A549 (cell line): Measurements from ENCODE around the gene AQR. TPM values are rescaled to one million over a fixed set of nuclear protein-coding genes. Genes with fewer than 3 reads are reported as not detected.

Experiments used
- ATAC-seq, 2 experiments: fragments of 200-7000 bp in 1 of 2; fragments of >200 bp in 1 of 2; cut with Nextera tagmentation in 1 of 2; cut with Tn5 transposase in 1 of 2; 3 replicates each; pipeline versions ENCODE4 v1.8.0 to v1.9.1; 2018 to 2020; ENCODE audit warnings: mild to moderate bottlenecking in 1 of 2, moderate library complexity in 1 of 2
- CTCF ChIA-PET: fragments of 300-600 bp; sonication (Branson Sonifier 250); formaldehyde crosslinking; extraction: SDS; loops from one replicate; lab custom pipeline; 2021; ENCODE audit warnings: antibody characterized with exemption, inconsistent platforms; lab: Yijun Ruan, JAX
- POLR2A ChIA-PET: fragments of 350-600 bp; formaldehyde crosslinking; extraction: SDS; loops from one replicate; lab custom pipeline; 2021; ENCODE audit warnings: antibody characterized with exemption, inconsistent platforms; lab: Yijun Ruan, JAX
- DNase-seq, 2 experiments: peaks; one replicate each; pipeline versions ENCODE4 v3.0.0 to v3.0.0-alpha.2; 2011 to 2016; ENCODE audit warnings: low read depth in 1 of 2, low spot score in 1 of 2
- FAIRE-seq: peaks from 2 replicates; lab custom pipeline; 2011; peaks lifted over from hg19 to GRCh38; lab: Jason Lieb, UNC
- H3K27ac ChIP-seq, 2 experiments: fragments of >200 bp; sonication (Bioruptor Twin); formaldehyde crosslinking; 3 replicates each; pipeline ENCODE4 v1.5.1; 2016 to 2017
- H3K4me1 ChIP-seq: fragments of >200 bp; sonication (Bioruptor Twin); formaldehyde crosslinking; 3 replicates; pipeline ENCODE4 v1.6.1; 2016
- H3K4me2 ChIP-seq: fragments of >200 bp; sonication (Bioruptor Twin); formaldehyde crosslinking; 3 replicates; pipeline ENCODE4 v1.6.1; 2016
- H3K4me3 ChIP-seq: fragments of >200 bp; sonication (Bioruptor Twin); formaldehyde crosslinking; 3 replicates; pipeline ENCODE4 v1.5.1; 2016
- H3K9me3 ChIP-seq: fragments of >200 bp; sonication (Bioruptor Twin); formaldehyde crosslinking; 3 replicates; pipeline ENCODE4 v1.6.1; 2016
- BHLHE40 ChIP-seq: IDR thresholded peaks from 2 replicates; pipeline ENCODE4 v1.6.1; 2012; ENCODE audit warnings: low read depth, low read length, inconsistent platforms
- CBX2 ChIP-seq: fragments of 200-600 bp; sonication (generic); IDR thresholded peaks from 2 replicates; pipeline ENCODE4 v1.6.1; 2016; ENCODE audit warnings: low read depth, mild to moderate bottlenecking, borderline replicate concordance
- CHD2 ChIP-seq: fragments of 150-350 bp; IDR thresholded peaks from 2 replicates; pipeline ENCODE4 v1.6.1; 2014; ENCODE audit warnings: low read length; ENCODE audit not compliant: partially characterized antibody
- EHF ChIP-seq: fragments of 250-450 bp; sonication (Bioruptor Pico); IDR thresholded peaks from 2 replicates; pipeline ENCODE4 v1.5.0; 2020; ENCODE audit warnings: mild to moderate bottlenecking
- EHMT2 ChIP-seq: fragments of 200-600 bp; sonication (generic); IDR thresholded peaks from 2 replicates; pipeline ENCODE4 v1.6.1; 2016; ENCODE audit warnings: antibody characterized with exemption, low read depth, mild to moderate bottlenecking, moderate library complexity
- FOXS1 ChIP-seq: fragments of 250-450 bp; sonication (Bioruptor Pico); IDR thresholded peaks from 2 replicates; pipeline ENCODE4 v1.5.0; 2020; ENCODE audit warnings: mild to moderate bottlenecking, moderate library complexity
- HEYL ChIP-seq: fragments of 250-450 bp; sonication (Bioruptor Pico); IDR thresholded peaks from 2 replicates; pipeline ENCODE4 v1.8.0; 2021; ENCODE audit warnings: mild to moderate bottlenecking, moderate library complexity
- JUN ChIP-seq, 2 experiments: fragments of >200 bp; sonication (Bioruptor Twin); formaldehyde crosslinking; IDR thresholded peaks; 2 replicates in 1 of 2; 3 replicates in 1 of 2; pipeline ENCODE4 v1.6.1; 2016 to 2017
- JUNB ChIP-seq: fragments of >200 bp; sonication (Bioruptor Twin); formaldehyde crosslinking; IDR thresholded peaks from 2 replicates; pipeline ENCODE4 v1.6.1; 2016
- KDM1A ChIP-seq: fragments of 200-600 bp; sonication (generic); IDR thresholded peaks from 2 replicates; pipeline ENCODE4 v1.6.1; 2016; ENCODE audit warnings: low read depth, mild to moderate bottlenecking
- MAZ ChIP-seq: fragments of 150-350 bp; IDR thresholded peaks from 2 replicates; pipeline ENCODE4 v1.6.1; 2014; ENCODE audit warnings: antibody characterized with exemption, low read depth, low read length, borderline replicate concordance
- NPAS2 ChIP-seq: fragments of 250-450 bp; sonication (Bioruptor Pico); IDR thresholded peaks from 2 replicates; pipeline ENCODE4 v1.8.0; 2022; ENCODE audit warnings: mild to moderate bottlenecking, moderate library complexity, borderline replicate concordance
- PHF8 ChIP-seq: fragments of 200-600 bp; sonication (generic); IDR thresholded peaks from 2 replicates; pipeline ENCODE4 v1.6.1; 2016; ENCODE audit warnings: low read depth, mild to moderate bottlenecking, antibody characterized with exemption, moderate library complexity, borderline replicate concordance
- POLR2A ChIP-seq: IDR thresholded peaks from 2 replicates; pipeline ENCODE4 v1.6.1; 2012; ENCODE audit warnings: mild to moderate bottlenecking, low read length
- POLR2AphosphoS2 ChIP-seq: conservative IDR thresholded peaks from 2 replicates; pipeline ENCODE4 v1.6.1; 2012; ENCODE audit warnings: low read length, improper control_type of control experiment, inconsistent platforms
- RAD21 ChIP-seq, 2 experiments: fragments of >200 bp in 1 of 2; sonication (Bioruptor Twin) in 1 of 2; formaldehyde crosslinking in 1 of 2; IDR thresholded peaks in 1 of 2; conservative IDR thresholded peaks in 1 of 2; 2 replicates in 1 of 2; 3 replicates in 1 of 2; pipeline ENCODE4 v1.6.1; 2012 to 2018; ENCODE audit warnings: inconsistent platforms in 1 of 2
- RARB ChIP-seq: fragments of 250-450 bp; sonication (Bioruptor Pico); IDR thresholded peaks from 2 replicates; pipeline ENCODE4 v1.8.0; 2021; ENCODE audit warnings: mild to moderate bottlenecking, moderate library complexity
- RFX5 ChIP-seq: fragments of 450-650 bp; IDR thresholded peaks from 2 replicates; pipeline ENCODE4 v1.7.1; 2014; ENCODE audit warnings: antibody characterized with exemption, mild to moderate bottlenecking, moderate library complexity
- TFCP2L1 ChIP-seq: fragments of 250-450 bp; sonication (Bioruptor Pico); IDR thresholded peaks from 2 replicates; pipeline ENCODE4 v1.5.0; 2021; ENCODE audit warnings: mild to moderate bottlenecking
- TP53 ChIP-seq: fragments of 250-450 bp; sonication (Bioruptor Pico); IDR thresholded peaks from 2 replicates; pipeline ENCODE4 v1.5.0; 2021; ENCODE audit warnings: mild to moderate bottlenecking, moderate library complexity
- ZC3H11A ChIP-seq: fragments of 450-650 bp; IDR thresholded peaks from 2 replicates; pipeline ENCODE4 v1.6.1; 2014; ENCODE audit warnings: antibody characterized with exemption, mild to moderate bottlenecking
- ZSCAN20 ChIP-seq: fragments of 250-450 bp; sonication (Bioruptor Pico); IDR thresholded peaks from 2 replicates; pipeline ENCODE4 v1.8.0; 2022; ENCODE audit warnings: mild to moderate bottlenecking, moderate library complexity
- WGBS: methylation state at CpG from one replicate; pipeline ENCODE4 v1.1.6; 2017; ENCODE audit errors: missing lambda C conversion rate; 5-methylcytosine and 5-hydroxymethylcytosine counted together
- polyA plus RNA-seq, 4 experiments: library from polyadenylated mRNA; depleted of rRNA in 3 of 4; stranded (reverse); fragments of >200 nt; fragmentation: RNase III in 1 of 4; extraction: RNeasy Plus Mini Kit Qiagen cat#74134 plus additional on column Dnase treatment in 1 of 4; gene quantifications; 2 replicates in 3 of 4; 3 replicates in 1 of 4; pipeline ENCODE4 v1.2.3, GENCODE V29; 2011 to 2017
- TF ChIP-seq, protein P1 (sequence below): fragments of 250-450 bp; sonication (Bioruptor Pico); IDR thresholded peaks from 2 replicates; pipeline ENCODE4 v1.5.0; 2020; ENCODE audit warnings: low read depth, mild to moderate bottlenecking, moderate library complexity
- TF ChIP-seq, protein P2 (sequence below): fragments of >200 bp; sonication (Bioruptor Twin); formaldehyde crosslinking; IDR thresholded peaks from 3 replicates; pipeline ENCODE4 v1.6.1; 2016
- TF ChIP-seq, protein P3 (sequence below): fragments of 200-600 bp; sonication (generic); IDR thresholded peaks from 2 replicates; pipeline ENCODE4 v1.6.1; 2016; ENCODE audit warnings: antibody characterized with exemption, mild to moderate bottlenecking, moderate library complexity
- TF ChIP-seq, protein P4 (sequence below): fragments of >200 bp; sonication (Bioruptor Twin); formaldehyde crosslinking; IDR thresholded peaks from 3 replicates; pipeline ENCODE4 v1.5.1; 2016
- TF ChIP-seq, protein P5 (sequence below): fragments of 250-450 bp; sonication (Bioruptor Pico); IDR thresholded peaks from 2 replicates; pipeline ENCODE4 v1.5.0; 2021; ENCODE audit warnings: mild to moderate bottlenecking, moderate library complexity, borderline replicate concordance

AQR gene
- polyA plus RNA-seq, 2 of the 4 experiments (the other 2 are of a cell fraction): 22.3 to 58.5 TPM

DNA sequence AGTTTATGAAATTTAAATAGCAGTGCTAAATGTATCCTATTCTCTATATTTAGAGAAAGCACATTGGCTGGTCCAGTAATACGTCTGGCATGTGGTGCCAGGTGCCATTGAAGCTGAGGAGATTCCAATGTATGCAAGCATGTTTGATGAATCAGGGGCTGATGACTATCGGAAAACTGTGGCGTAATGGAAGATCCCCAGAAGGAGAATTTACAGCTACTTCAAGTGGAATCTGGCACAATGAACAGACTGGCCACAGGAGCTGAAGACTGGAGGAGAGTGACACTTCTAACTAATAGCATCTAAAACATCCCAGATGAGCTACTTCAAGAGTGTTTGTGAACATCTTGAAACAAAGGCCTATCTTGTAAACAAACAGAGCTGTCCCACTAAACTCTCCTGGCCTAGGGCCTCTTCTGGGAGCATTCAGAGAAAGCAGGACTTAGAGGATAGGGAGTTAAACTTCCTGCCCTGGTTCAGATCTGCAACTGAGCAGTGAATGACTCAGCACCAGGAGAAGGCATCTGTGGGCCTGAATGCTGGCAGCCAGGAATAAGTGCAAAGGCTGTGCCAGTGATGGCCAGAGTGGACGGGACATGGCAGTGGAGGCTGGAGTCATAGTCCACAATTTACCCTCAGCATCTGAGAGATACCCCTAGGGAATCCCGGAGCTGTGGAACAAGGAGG, 159.0 kb downstream of the AQR start (continued):
- TF ChIP-seq, protein P1, sequence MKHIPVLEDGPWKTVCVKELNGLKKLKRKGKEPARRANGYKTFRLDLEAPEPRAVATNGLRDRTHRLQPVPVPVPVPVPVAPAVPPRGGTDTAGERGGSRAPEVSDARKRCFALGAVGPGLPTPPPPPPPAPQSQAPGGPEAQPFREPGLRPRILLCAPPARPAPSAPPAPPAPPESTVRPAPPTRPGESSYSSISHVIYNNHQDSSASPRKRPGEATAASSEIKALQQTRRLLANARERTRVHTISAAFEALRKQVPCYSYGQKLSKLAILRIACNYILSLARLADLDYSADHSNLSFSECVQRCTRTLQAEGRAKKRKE (CRISPR knock-in tag): peak; percentile 74; the same call in 1 of the 2 replicates
- TF ChIP-seq JUN (IDR thresholded peaks at IDR 0.05): peak in 1 of 2 experiments; percentile 36; a peak in 2 of 5 replicates
- TF ChIP-seq, all 56 proteins: peak for 11

DNA sequence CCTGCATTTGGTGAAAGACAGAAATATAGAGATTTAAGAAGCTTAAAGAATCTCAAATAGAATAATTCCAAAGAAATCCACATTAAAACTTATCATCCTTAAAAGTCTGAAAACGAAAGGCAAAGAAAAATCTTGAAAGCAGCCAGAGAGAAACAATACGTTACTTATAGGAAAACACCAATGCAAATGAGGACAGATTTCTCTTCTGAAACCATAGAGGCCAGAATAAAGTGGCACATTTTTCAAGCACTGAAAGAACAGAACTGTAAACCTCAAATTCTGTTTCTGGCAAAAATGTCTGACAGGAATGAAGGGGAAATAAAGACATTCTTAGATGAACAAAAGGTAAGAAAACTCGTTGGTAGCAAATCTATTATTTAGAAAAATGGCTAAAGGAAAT, 160.4 kb downstream of the AQR start:
- CTCF ChIA-PET: interaction anchor here (1.5 to 1.7 kb wide), 2 partner anchors 12 to 101 kb away, joined by 6 to 8 read pairs; no protein-coding TSS in a partner anchor
- WGBS: 59% methylated on average over 3 of the region's 3 CpGs
- no peak for FAIRE-seq
- Histone ChIP-seq H3K9me3 (no peaks in the 10 kb centered on the region), H3K4me2 (no peak overlapping the region), H3K4me1 (peaks cover 38% of the 10 kb centered on the region), H3K4me3 (no peak overlapping the region)
- no peak for DNase-seq
- ATAC-seq: no peak
- TF ChIP-seq POLR2A (no peak), ZSCAN20 (CRISPR knock-in tag) (no peak), POLR2AphosphoS2 (no peak), RAD21 (conservative IDR thresholded peaks at IDR 0.05 in 1 of 2, IDR thresholded peaks at IDR 0.05 in 1 of 2) (no peak), KDM1A (no peak), CHD2 (no peak), EHF (CRISPR knock-in tag) (no peak), BHLHE40 (no peak), CBX2 (no peak), HEYL (CRISPR knock-in tag) (no peak), MAZ (no peak), RFX5 (no peak), FOXS1 (CRISPR knock-in tag) (no peak)
- TF ChIP-seq, protein P2, sequence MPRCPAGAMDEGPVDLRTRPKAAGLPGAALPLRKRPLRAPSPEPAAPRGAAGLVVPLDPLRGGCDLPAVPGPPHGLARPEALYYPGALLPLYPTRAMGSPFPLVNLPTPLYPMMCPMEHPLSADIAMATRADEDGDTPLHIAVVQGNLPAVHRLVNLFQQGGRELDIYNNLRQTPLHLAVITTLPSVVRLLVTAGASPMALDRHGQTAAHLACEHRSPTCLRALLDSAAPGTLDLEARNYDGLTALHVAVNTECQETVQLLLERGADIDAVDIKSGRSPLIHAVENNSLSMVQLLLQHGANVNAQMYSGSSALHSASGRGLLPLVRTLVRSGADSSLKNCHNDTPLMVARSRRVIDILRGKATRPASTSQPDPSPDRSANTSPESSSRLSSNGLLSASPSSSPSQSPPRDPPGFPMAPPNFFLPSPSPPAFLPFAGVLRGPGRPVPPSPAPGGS: no peak
- TF ChIP-seq, all 56 proteins: peak for 0
- POLR2A ChIA-PET: no interaction called here
- H3K27ac ChIP-seq: no peak overlapping the region; a peak in 1 of 6 replicates

DNA sequence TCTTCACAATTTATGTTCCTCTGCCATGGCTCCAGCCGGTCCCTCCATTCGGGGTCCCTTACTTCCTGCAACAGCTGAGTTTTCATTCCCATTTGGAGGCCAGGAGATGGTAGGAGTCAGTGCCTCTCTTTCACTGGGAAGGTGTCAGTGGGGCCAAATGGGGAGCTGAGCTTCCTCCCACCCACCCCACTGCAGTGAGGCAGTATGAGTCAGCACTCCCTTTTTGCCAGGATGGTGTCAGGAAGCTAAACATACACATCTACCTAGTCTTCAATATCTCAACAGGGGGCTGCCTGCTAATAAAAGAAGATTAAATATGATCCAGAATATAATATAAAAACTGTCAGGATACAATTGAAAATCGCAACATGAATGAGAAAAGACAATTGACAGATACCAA, 161.5 kb downstream of the AQR start:
- peak overlapping the region in 1 of 2 experiments; percentile 13; a peak in 1 of 6 replicates for H3K27ac ChIP-seq
- POLR2A ChIA-PET: no interaction called here
- H3K4me2 ChIP-seq: no peak overlapping the region
- DNase-seq (no peak), ATAC-seq (no peak), FAIRE-seq (no peak)
- 60% methylated on average over 3 of the region's 3 CpGs for WGBS
- no peaks in the 10 kb centered on the region for H3K9me3 ChIP-seq
- CTCF ChIA-PET: interaction anchor here (0.9 to 1.7 kb wide), 3 partner anchors 14 to 100 kb away, joined by 3 to 8 read pairs (median 6); no protein-coding TSS in a partner anchor
- H3K4me1 ChIP-seq: peaks cover 32% of the 10 kb centered on the region
- H3K4me3 ChIP-seq: no peak overlapping the region
- TF ChIP-seq, protein P3, sequence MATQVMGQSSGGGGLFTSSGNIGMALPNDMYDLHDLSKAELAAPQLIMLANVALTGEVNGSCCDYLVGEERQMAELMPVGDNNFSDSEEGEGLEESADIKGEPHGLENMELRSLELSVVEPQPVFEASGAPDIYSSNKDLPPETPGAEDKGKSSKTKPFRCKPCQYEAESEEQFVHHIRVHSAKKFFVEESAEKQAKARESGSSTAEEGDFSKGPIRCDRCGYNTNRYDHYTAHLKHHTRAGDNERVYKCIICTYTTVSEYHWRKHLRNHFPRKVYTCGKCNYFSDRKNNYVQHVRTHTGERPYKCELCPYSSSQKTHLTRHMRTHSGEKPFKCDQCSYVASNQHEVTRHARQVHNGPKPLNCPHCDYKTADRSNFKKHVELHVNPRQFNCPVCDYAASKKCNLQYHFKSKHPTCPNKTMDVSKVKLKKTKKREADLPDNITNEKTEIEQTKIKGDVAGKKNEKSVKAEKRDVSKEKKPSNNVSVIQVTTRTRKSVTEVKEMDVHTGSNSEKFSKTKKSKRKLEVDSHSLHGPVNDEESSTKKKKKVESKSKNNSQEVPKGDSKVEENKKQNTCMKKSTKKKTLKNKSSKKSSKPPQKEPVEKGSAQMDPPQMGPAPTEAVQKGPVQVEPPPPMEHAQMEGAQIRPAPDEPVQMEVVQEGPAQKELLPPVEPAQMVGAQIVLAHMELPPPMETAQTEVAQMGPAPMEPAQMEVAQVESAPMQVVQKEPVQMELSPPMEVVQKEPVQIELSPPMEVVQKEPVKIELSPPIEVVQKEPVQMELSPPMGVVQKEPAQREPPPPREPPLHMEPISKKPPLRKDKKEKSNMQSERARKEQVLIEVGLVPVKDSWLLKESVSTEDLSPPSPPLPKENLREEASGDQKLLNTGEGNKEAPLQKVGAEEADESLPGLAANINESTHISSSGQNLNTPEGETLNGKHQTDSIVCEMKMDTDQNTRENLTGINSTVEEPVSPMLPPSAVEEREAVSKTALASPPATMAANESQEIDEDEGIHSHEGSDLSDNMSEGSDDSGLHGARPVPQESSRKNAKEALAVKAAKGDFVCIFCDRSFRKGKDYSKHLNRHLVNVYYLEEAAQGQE: no peak
- TF ChIP-seq EHMT2 (no peak), NPAS2 (CRISPR knock-in tag) (no peak), RARB (no peak), TP53 (CRISPR knock-in tag) (no peak), TFCP2L1 (CRISPR knock-in tag) (no peak), JUNB (no peak), ZC3H11A (no peak), PHF8 (no peak)
- TF ChIP-seq, protein P4, sequence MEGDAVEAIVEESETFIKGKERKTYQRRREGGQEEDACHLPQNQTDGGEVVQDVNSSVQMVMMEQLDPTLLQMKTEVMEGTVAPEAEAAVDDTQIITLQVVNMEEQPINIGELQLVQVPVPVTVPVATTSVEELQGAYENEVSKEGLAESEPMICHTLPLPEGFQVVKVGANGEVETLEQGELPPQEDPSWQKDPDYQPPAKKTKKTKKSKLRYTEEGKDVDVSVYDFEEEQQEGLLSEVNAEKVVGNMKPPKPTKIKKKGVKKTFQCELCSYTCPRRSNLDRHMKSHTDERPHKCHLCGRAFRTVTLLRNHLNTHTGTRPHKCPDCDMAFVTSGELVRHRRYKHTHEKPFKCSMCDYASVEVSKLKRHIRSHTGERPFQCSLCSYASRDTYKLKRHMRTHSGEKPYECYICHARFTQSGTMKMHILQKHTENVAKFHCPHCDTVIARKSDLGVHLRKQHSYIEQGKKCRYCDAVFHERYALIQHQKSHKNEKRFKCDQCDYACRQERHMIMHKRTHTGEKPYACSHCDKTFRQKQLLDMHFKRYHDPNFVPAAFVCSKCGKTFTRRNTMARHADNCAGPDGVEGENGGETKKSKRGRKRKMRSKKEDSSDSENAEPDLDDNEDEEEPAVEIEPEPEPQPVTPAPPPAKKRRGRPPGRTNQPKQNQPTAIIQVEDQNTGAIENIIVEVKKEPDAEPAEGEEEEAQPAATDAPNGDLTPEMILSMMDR: no peak
- TF ChIP-seq, protein P5, sequence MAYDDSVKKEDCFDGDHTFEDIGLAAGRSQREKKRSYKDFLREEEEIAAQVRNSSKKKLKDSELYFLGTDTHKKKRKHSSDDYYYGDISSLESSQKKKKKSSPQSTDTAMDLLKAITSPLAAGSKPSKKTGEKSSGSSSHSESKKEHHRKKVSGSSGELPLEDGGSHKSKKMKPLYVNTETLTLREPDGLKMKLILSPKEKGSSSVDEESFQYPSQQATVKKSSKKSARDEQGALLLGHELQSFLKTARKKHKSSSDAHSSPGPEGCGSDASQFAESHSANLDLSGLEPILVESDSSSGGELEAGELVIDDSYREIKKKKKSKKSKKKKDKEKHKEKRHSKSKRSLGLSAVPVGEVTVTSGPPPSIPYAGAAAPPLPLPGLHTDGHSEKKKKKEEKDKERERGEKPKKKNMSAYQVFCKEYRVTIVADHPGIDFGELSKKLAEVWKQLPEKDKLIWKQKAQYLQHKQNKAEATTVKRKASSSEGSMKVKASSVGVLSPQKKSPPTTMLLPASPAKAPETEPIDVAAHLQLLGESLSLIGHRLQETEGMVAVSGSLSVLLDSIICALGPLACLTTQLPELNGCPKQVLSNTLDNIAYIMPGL: no peak
